Right lobe of liver (tissue), 4 donors: ENCODE data around the gene SYCP2.

Experiments used
- CTCF ChIP-seq, 4 donors: fragments of 200-600 bp in 3 of 4; fragments of 450-650 bp in 1 of 4; IDR thresholded peaks; one replicate each; pipeline versions ENCODE4 v1.5.1 to v1.8.0; 2016 to 2022; ENCODE audit warnings: antibody characterized with exemption in 4 of 4, mild to moderate bottlenecking in 2 of 4
- POLR2A ChIP-seq: fragments of 450-650 bp; IDR thresholded peaks from one replicate; pipeline ENCODE4 v1.6.1; 2017; ENCODE audit warnings: antibody characterized with exemption, mild to moderate bottlenecking
- donor health status: DM: no; HTN: no; CAD: no.
- donor health status: DM: no; HTN: no; CAD: no.
- donor health status: DM: no; HTN: yes; CAD: no.

GRCh38 chr20:59817406-59817805 lies 116.0 kb downstream of the SYCP2 start:
- TF ChIP-seq CTCF (IDR thresholded peaks at IDR 0.05) (no peak), POLR2A (no peak)
